H1 (cell line): ENCODE results near the gene SLCO1C1. TPM values are rescaled to one million over a fixed set of nuclear protein-coding genes. Genes with fewer than 3 reads are reported as not detected.

Source experiments
- CTCF ChIA-PET: fragments of 300-600 bp; sonication (Branson Sonifier 250); formaldehyde crosslinking; loops from one replicate; lab custom pipeline; 2021; ENCODE audit not compliant: partially characterized antibody; lab: Charles Lee
- POLR2A ChIA-PET: fragments of 300-600 bp; sonication (Branson Sonifier 250); formaldehyde crosslinking; loops from one replicate; lab custom pipeline; 2021; ENCODE audit warnings: inconsistent platforms; ENCODE audit not compliant: partially characterized antibody; lab: Charles Lee
- DNase-seq, 2 experiments: peaks; one replicate each; pipeline versions ENCODE4 v3.0.0 to v3.0.0-alpha.2; 2010 to 2022; ENCODE audit warnings: low spot score in 2 of 2, low read depth in 1 of 2, mixed read lengths in 1 of 2
- FAIRE-seq: peaks from 2 replicates; lab custom pipeline; 2011; peaks lifted over from hg19 to GRCh38; lab: Jason Lieb, UNC
- H2AFZ ChIP-seq: 2 replicates; pipeline ENCODE4 v1.8.1; 2012; ENCODE audit warnings: low read length, inconsistent platforms
- H2AK5ac ChIP-seq: 2 replicates; pipeline ENCODE4 v1.6.1; 2013; ENCODE audit warnings: low read depth, low read length
- H2BK120ac ChIP-seq: replicated peaks from 2 replicates; pipeline ENCODE3; 2013; ENCODE audit warnings: low read depth, low read length, inconsistent platforms
- H2BK12ac ChIP-seq: 2 replicates; pipeline ENCODE4 v1.6.1; 2013; ENCODE audit warnings: low read depth, low read length
- H2BK15ac ChIP-seq: 2 replicates; pipeline ENCODE4 v1.6.1; 2013; ENCODE audit warnings: low read length
- H2BK20ac ChIP-seq: 2 replicates; pipeline ENCODE4 v1.6.1; 2013; ENCODE audit warnings: low read length
- H2BK5ac ChIP-seq: 2 replicates; pipeline ENCODE4 v1.6.1; 2013; ENCODE audit warnings: low read depth, low read length
- H3K14ac ChIP-seq: 2 replicates; pipeline ENCODE4 v1.6.1; 2013; ENCODE audit warnings: inconsistent platforms; ENCODE audit not compliant: insufficient read length
- H3K18ac ChIP-seq: 2 replicates; pipeline ENCODE4 v1.6.1; 2013; ENCODE audit warnings: low read length; ENCODE audit errors: extremely low read depth
- H3K23ac ChIP-seq: 2 replicates; pipeline ENCODE4 v1.6.1; 2013; ENCODE audit warnings: inconsistent platforms; ENCODE audit not compliant: insufficient read length
- H3K23me2 ChIP-seq: 2 replicates; pipeline ENCODE4 v1.6.1; 2013; ENCODE audit warnings: low read depth, low read length
- H3K27ac ChIP-seq: 2 replicates; pipeline ENCODE4 v1.6.1; 2011; ENCODE audit warnings: low read depth, low read length, inconsistent platforms
- H3K27me3 ChIP-seq, 4 experiments: replicated peaks in 1 of 4; 1 replicate in 1 of 4; 2 replicates in 3 of 4; pipeline versions ENCODE4 v1.6.1 to v1.8.1; 2011 to 2013; ENCODE audit warnings: low read length in 3 of 4, mild to moderate bottlenecking in 3 of 4, inconsistent platforms in 2 of 4, mixed read lengths in 2 of 4, moderate library complexity in 1 of 4; ENCODE audit not compliant: control insufficient read depth in 3 of 4, insufficient read depth in 3 of 4; ENCODE audit errors: extremely low read depth in 1 of 4
- H3K36me3 ChIP-seq, 4 experiments: 2 replicates each; pipeline versions ENCODE4 v1.6.1 to v1.8.1; 2011 to 2013; ENCODE audit warnings: mild to moderate bottlenecking in 4 of 4, low read length in 3 of 4, moderate library complexity in 2 of 4, control low read depth in 1 of 4, inconsistent platforms in 1 of 4; ENCODE audit not compliant: insufficient read depth in 4 of 4, control insufficient read depth in 2 of 4
- H3K4ac ChIP-seq: replicated peaks from 2 replicates; pipeline ENCODE3; 2013; ENCODE audit warnings: low read length, low read depth, mixed read lengths, inconsistent platforms; ENCODE audit not compliant: insufficient read length
- H3K4me1 ChIP-seq, 4 experiments: replicated peaks in 1 of 4; 1 replicate in 1 of 4; 2 replicates in 3 of 4; pipeline versions ENCODE4 v1.6.1 to v1.8.1; 2011 to 2013; ENCODE audit warnings: low read length in 3 of 4, inconsistent platforms in 2 of 4, mixed read lengths in 1 of 4; ENCODE audit not compliant: insufficient read depth in 4 of 4, control insufficient read depth in 3 of 4
- H3K4me2 ChIP-seq, 2 experiments: 2 replicates each; pipeline versions ENCODE4 v1.6.1 to v1.8.1; 2011 to 2013; ENCODE audit warnings: low read depth in 2 of 2, low read length in 2 of 2, control low read depth in 1 of 2, inconsistent platforms in 1 of 2, mild to moderate bottlenecking in 1 of 2; ENCODE audit not compliant: insufficient read depth in 1 of 2
- H3K4me3 ChIP-seq, 4 experiments: fragments of 200-600, 300-600 bp in 1 of 4; sonication (generic), shearing (Covaris generic), sonication (Bioruptor Twin) in 1 of 4; 2 replicates each; pipeline versions ENCODE4 v1.5.1 to v1.8.1; 2011 to 2016; ENCODE audit warnings: low read length in 4 of 4, low read depth in 3 of 4, control low read depth in 2 of 4, inconsistent platforms in 2 of 4, mild to moderate bottlenecking in 2 of 4, mixed read lengths in 1 of 4, moderate library complexity in 1 of 4; ENCODE audit not compliant: insufficient read depth in 2 of 4; ENCODE audit errors: extremely low read depth in 1 of 4
- H3K56ac ChIP-seq: replicated peaks from 2 replicates; pipeline ENCODE3; 2013; ENCODE audit warnings: low read depth, mild to moderate bottlenecking, mixed read lengths, low read length, inconsistent platforms; ENCODE audit not compliant: insufficient read length
- H3K79me1 ChIP-seq: 2 replicates; pipeline ENCODE4 v1.6.1; 2013; ENCODE audit warnings: low read depth, low read length, control low read depth
- H3K79me2 ChIP-seq, 2 experiments: 2 replicates each; pipeline versions ENCODE4 v1.6.1 to v1.8.1; 2012 to 2013; ENCODE audit warnings: low read length in 2 of 2, mild to moderate bottlenecking in 2 of 2, inconsistent platforms in 1 of 2; ENCODE audit not compliant: insufficient read depth in 2 of 2, control insufficient read depth in 1 of 2
- H3K9ac ChIP-seq, 4 experiments: replicated peaks in 1 of 4; 1 replicate in 1 of 4; 2 replicates in 3 of 4; pipeline versions ENCODE4 v1.6.1 to v1.8.1; 2011 to 2013; ENCODE audit warnings: low read depth in 3 of 4, low read length in 3 of 4, control low read depth in 2 of 4, mild to moderate bottlenecking in 2 of 4, moderate library complexity in 2 of 4, inconsistent platforms in 1 of 4; ENCODE audit errors: extremely low read depth in 1 of 4
- H3K9me3 ChIP-seq, 2 experiments: 2 replicates each; pipeline versions ENCODE4 v1.6.1 to v1.8.1; 2012 to 2013; ENCODE audit warnings: mild to moderate bottlenecking in 2 of 2, moderate library complexity in 2 of 2, control low read depth in 1 of 2, inconsistent platforms in 1 of 2, low read depth in 1 of 2, low read length in 1 of 2, mixed read lengths in 1 of 2; ENCODE audit not compliant: insufficient read depth in 2 of 2
- H4K20me1 ChIP-seq, 2 experiments: replicated peaks in 1 of 2; 2 replicates each; pipeline versions ENCODE3 to v1.8.1; 2011 to 2013; ENCODE audit warnings: inconsistent platforms in 2 of 2, low read length in 2 of 2, mild to moderate bottlenecking in 1 of 2; ENCODE audit not compliant: insufficient read depth in 2 of 2, control insufficient read depth in 1 of 2
- H4K5ac ChIP-seq: 2 replicates; pipeline ENCODE4 v1.6.1; 2013; ENCODE audit warnings: low read length, low read depth, mixed read lengths, inconsistent platforms; ENCODE audit not compliant: insufficient read length
- H4K8ac ChIP-seq: 2 replicates; pipeline ENCODE4 v1.8.0; 2013; ENCODE audit warnings: mild to moderate bottlenecking, moderate library complexity, low read length, inconsistent platforms; ENCODE audit not compliant: insufficient read depth; ENCODE audit errors: extremely low read depth
- H4K91ac ChIP-seq: replicated peaks from 2 replicates; pipeline ENCODE3; 2013; ENCODE audit warnings: low read length, mixed read lengths, inconsistent platforms; ENCODE audit not compliant: insufficient read length
- ASH2L ChIP-seq: fragments of 200-600, 300-600 bp; sonication (generic); IDR thresholded peaks from one replicate; pipeline ENCODE4 v1.7.1; 2017; ENCODE audit warnings: low read length
- BRCA1 ChIP-seq: IDR thresholded peaks from 2 replicates; pipeline ENCODE4 v1.6.1; 2012; ENCODE audit warnings: low read depth, low read length, improper control_type of control experiment
- CBX8 ChIP-seq: fragments of 300-800, 300-1000 bp; sonication (generic); IDR thresholded peaks from 2 replicates; pipeline ENCODE4 v1.7.1; 2016; ENCODE audit warnings: low read depth, low read length, borderline replicate concordance
- CHD2 ChIP-seq: IDR thresholded peaks from 2 replicates; pipeline ENCODE4 v1.6.1; 2012; ENCODE audit warnings: low read length, improper control_type of control experiment
- CTBP2 ChIP-seq: IDR thresholded peaks from 2 replicates; pipeline ENCODE4 v1.7.0; 2011; ENCODE audit warnings: borderline replicate concordance, mild to moderate bottlenecking, moderate library complexity, mixed read lengths, low read length; ENCODE audit not compliant: insufficient read depth, insufficient read length
- EZH2 ChIP-seq: fragments of 200-600 bp; sonication (generic); IDR thresholded peaks from 2 replicates; pipeline ENCODE4 v1.7.1; 2012; ENCODE audit warnings: low read depth, mild to moderate bottlenecking, moderate library complexity, low read length, inconsistent platforms; ENCODE audit not compliant: severe bottlenecking
- HDAC6 ChIP-seq: IDR thresholded peaks from one replicate; pipeline ENCODE4 v1.7.1; 2012; ENCODE audit warnings: low read depth, mild to moderate bottlenecking, inconsistent platforms, low read length, moderate library complexity
- KDM1A ChIP-seq: fragments of 200-600, 300-600 bp; sonication (generic); IDR thresholded peaks from 2 replicates; pipeline ENCODE4 v1.7.1; 2016; ENCODE audit warnings: mild to moderate bottlenecking, low read length, borderline replicate concordance
- RBBP5 ChIP-seq: IDR thresholded peaks from 2 replicates; pipeline ENCODE4 v1.7.1; 2012; ENCODE audit warnings: low read depth, mild to moderate bottlenecking, inconsistent platforms, low read length, moderate library complexity, borderline replicate concordance
- SAP30 ChIP-seq: fragments of 300-600 bp; sonication (generic); IDR thresholded peaks from 2 replicates; pipeline ENCODE4 v1.7.1; 2012; ENCODE audit warnings: low read length, moderate library complexity, mild to moderate bottlenecking, inconsistent platforms; ENCODE audit not compliant: insufficient read depth, insufficient replicate concordance
- SIX5 ChIP-seq: IDR thresholded peaks from 2 replicates; pipeline ENCODE4 v1.6.1; 2011; ENCODE audit warnings: mild to moderate bottlenecking, low read depth, low read length
- TEAD4 ChIP-seq: IDR thresholded peaks from 2 replicates; pipeline ENCODE4 v1.6.1; 2012; ENCODE audit warnings: low read depth, low read length, inconsistent platforms, mixed read lengths
- YY1 ChIP-seq: IDR thresholded peaks from 2 replicates; pipeline ENCODE4 v1.6.1; 2011; ENCODE audit warnings: low read depth, mild to moderate bottlenecking, low read length
- ZNF274 ChIP-seq: IDR thresholded peaks from 2 replicates; pipeline ENCODE4 v1.7.0; 2012; ENCODE audit warnings: low read length, borderline replicate concordance; ENCODE audit errors: extremely low read depth
- WGBS, 2 experiments: shearing (Covaris generic) in 1 of 2; methylation state at CpG; one replicate each; pipeline versions ENCODE4 v1.1.6 to v1.1.7; 2013 to 2015; ENCODE audit warnings: low lambda C conversion rate in 2 of 2, mixed read lengths in 2 of 2, inconsistent platforms in 1 of 2, low coverage in 1 of 2, missing lambda C conversion rate in 1 of 2; ENCODE audit not compliant: insufficient replicate concordance in 2 of 2, insufficient coverage in 1 of 2, insufficient read length in 1 of 2; ENCODE audit errors: extremely low coverage in 1 of 2, missing lambda C conversion rate in 1 of 2; 5-methylcytosine and 5-hydroxymethylcytosine counted together
- polyA plus RNA-seq, 7 experiments: library from polyadenylated mRNA; depleted of rRNA in 3 of 7; stranded (reverse) in 5 of 7; unstranded in 2 of 7; fragments of >200 nt in 5 of 7; fragments of 200-250 nt in 2 of 7; gene quantifications; 1 replicate in 5 of 7; 2 replicates in 1 of 7; 4 replicates in 1 of 7; pipeline versions ENCODE4 v1.2.1 to v1.2.3, GENCODE V29; 2011 to 2013; ENCODE audit warnings: missing spikeins in 2 of 7, mixed read lengths in 2 of 7
- total RNA-seq: library from RNA; stranded (reverse); fragmentation: NEBNext Ultra II Directional; extraction: Animal tissue kit (Norgen Biotek cat#: 25700); gene quantifications from 2 replicates; pipeline ENCODE4 v1.2.1, GENCODE V29; 2021

The SLCO1C1 gene
- total and polyA plus RNA-seq, 2 of the 8 experiments (the other 6 are each of a cell fraction or from before 2014, with no cell fraction given): 0.18 to 0.74 TPM

GRCh38 chr12:20653871-20654270 lies 41.3 kb upstream of the SLCO1C1 start:
- Histone ChIP-seq H3K27me3 (no peaks in the 10 kb centered on the region), H3K9me3 (no peaks in the 10 kb centered on the region; a peak in 1 of 4 replicates), H3K4me2 (no peak overlapping the region), H4K20me1 (no peaks in the 10 kb centered on the region), H3K9ac (no peak overlapping the region), H3K4me1 (peaks cover 0 to 3% (median 0%) of the 10 kb centered on the region in 4 experiments; a peak in 1 of 7 replicates), H3K23me2 (no peaks in the 10 kb centered on the region), H2AFZ (no peak overlapping the region), H3K18ac (no peak overlapping the region), H4K8ac (no peak overlapping the region), H3K4ac (no peak overlapping the region), H4K91ac (no peak overlapping the region), H3K56ac (no peak overlapping the region), H2BK120ac (no peak overlapping the region), H3K27ac (no peak overlapping the region), H2AK5ac (no peak overlapping the region), H3K79me2 (no peaks in the 10 kb centered on the region), H3K36me3 (no peaks in the 10 kb centered on the region), H2BK15ac (no peak overlapping the region), H2BK5ac (no peak overlapping the region), H2BK12ac (no peak overlapping the region), H4K5ac (no peak overlapping the region), H3K79me1 (no peaks in the 10 kb centered on the region), H3K4me3 (no peak overlapping the region), H2BK20ac (no peak overlapping the region), H3K23ac (no peak overlapping the region), H3K14ac (no peak overlapping the region)
- 80% methylated on average over 2 of the region's 2 CpGs; no CpG with 5 or more reads in 1 of the 2 experiments for WGBS, 2 experiments
- TF ChIP-seq YY1 (no peak), BRCA1 (no peak), CTBP2 (no peak), ZNF274 (no peak), CHD2 (no peak), TEAD4 (no peak), HDAC6 (no peak), KDM1A (no peak), CBX8 (no peak), SIX5 (no peak), SAP30 (no peak), EZH2 (no peak), ASH2L (no peak), RBBP5 (no peak)
- ChIA-PET POLR2A (no interaction called here), CTCF (interaction anchor here (1.1 to 2.0 kb wide), 3 partner anchors 11 to 144 kb away, joined by 3 to 6 read pairs (median 5); no protein-coding TSS in a partner anchor)
- DNase-seq (no peak), FAIRE-seq (no peak)
